ENCODE results near the gene ITCH.

The ITCH gene

DNA sequence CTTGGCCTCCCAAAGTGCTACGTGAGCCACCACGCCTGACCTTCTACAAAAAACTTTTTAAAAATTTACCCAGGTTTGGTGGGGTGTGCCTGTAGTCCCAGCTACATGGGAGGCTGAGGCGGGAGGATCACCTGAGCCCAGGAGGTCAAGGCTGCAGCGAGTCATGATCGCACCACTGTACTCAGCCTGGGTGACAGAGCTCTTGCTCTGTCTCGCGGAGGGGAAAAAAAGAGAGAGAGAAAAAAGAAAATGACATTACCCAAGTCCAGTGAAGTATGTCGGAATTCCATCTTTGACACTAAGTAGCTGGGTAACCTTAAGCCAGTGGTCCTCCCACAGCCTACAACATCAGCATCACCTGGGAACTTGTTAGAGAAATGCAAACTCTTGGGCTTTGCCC, 176.7 kb downstream of the ITCH start:
- Histone ChIP-seq H3K4me2 (ENCODE audit: low read length) (no peak overlapping the region), H3K9ac (ENCODE audit: low read length) (no peak overlapping the region), H3K27me3 (ENCODE audit: low read depth, low read length) (no peaks in the 10 kb centered on the region), H3K9me3 (ENCODE audit: insufficient read depth, low read length) (no peaks in the 10 kb centered on the region), H4K20me1 (ENCODE audit: insufficient read depth, low read length) (no peaks in the 10 kb centered on the region), H3K79me2 (ENCODE audit: low read length) (no peaks in the 10 kb centered on the region), H3K27ac (ENCODE audit: low read length) (no peak overlapping the region), H3K4me1 (ENCODE audit: low read length) (peaks cover 5% of the 10 kb centered on the region; the same call in 1 of the 2 replicates), H2AFZ (ENCODE audit: low read depth, low read length) (no peak overlapping the region), H3K4me3 (ENCODE audit: low read length) (no peak overlapping the region), H3K36me3 (replicated peaks; ENCODE audit: low read depth, low read length) (peaks cover 43% of the 10 kb centered on the region)
- TF ChIP-seq, protein P1, sequence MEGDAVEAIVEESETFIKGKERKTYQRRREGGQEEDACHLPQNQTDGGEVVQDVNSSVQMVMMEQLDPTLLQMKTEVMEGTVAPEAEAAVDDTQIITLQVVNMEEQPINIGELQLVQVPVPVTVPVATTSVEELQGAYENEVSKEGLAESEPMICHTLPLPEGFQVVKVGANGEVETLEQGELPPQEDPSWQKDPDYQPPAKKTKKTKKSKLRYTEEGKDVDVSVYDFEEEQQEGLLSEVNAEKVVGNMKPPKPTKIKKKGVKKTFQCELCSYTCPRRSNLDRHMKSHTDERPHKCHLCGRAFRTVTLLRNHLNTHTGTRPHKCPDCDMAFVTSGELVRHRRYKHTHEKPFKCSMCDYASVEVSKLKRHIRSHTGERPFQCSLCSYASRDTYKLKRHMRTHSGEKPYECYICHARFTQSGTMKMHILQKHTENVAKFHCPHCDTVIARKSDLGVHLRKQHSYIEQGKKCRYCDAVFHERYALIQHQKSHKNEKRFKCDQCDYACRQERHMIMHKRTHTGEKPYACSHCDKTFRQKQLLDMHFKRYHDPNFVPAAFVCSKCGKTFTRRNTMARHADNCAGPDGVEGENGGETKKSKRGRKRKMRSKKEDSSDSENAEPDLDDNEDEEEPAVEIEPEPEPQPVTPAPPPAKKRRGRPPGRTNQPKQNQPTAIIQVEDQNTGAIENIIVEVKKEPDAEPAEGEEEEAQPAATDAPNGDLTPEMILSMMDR (IDR thresholded peaks at IDR 0.05; ENCODE audit: low read depth, low read length), result no peak
- TF ChIP-seq EZH2phosphoT487 (IDR thresholded peaks at IDR 0.05; ENCODE audit: low read depth), result no peak

DNA sequence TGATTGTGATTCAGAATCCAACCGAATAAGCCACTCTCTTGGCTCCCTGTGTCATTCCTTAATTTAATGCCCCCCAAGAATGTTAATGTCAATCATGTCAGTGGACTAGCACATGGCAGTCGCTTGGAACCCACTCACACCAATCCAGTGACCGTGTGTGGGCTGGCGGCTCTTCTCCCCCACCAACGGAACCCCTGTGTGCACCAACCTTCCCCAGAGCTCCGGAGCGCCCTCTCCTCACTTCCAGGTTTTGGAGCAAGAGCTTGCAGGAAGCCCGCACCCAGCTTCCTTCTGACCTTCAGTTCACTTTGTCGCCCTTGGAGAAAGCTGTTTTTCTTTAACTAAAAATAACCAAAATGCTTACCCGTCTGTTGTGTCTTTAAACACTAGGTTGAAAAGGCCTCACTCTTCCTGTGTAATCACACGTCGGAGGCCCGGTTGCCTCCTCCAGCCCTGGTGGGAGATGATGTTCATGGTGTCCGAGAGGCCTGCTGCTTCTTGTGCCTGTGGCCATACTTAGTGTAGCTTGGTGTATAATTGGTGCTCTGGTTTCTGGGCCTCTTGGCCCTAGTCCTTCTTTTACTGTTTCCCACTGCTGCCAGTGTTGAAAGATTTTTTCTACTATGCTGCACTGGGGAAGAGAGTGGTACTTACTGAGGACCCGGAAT, 177.7 kb downstream of the ITCH start:
- H4K20me1 ChIP-seq (ENCODE audit: insufficient read depth, low read length), result no peaks in the 10 kb centered on the region
- no peak overlapping the region for H3K27ac ChIP-seq (ENCODE audit: low read length)
- no peaks in the 10 kb centered on the region for H3K27me3 ChIP-seq (ENCODE audit: low read depth, low read length)
- peaks cover 34% of the 10 kb centered on the region for H3K36me3 ChIP-seq (replicated peaks; ENCODE audit: low read depth, low read length)
- no peak overlapping the region for H3K9ac ChIP-seq (ENCODE audit: low read length)
- no peak overlapping the region for H2AFZ ChIP-seq (ENCODE audit: low read depth, low read length)
- H3K79me2 ChIP-seq (ENCODE audit: low read length), result no peaks in the 10 kb centered on the region
- H3K4me2 ChIP-seq (ENCODE audit: low read length), result no peak overlapping the region
- no peaks in the 10 kb centered on the region for H3K9me3 ChIP-seq (ENCODE audit: insufficient read depth, low read length)
- TF ChIP-seq, protein P1 (IDR thresholded peaks at IDR 0.05; ENCODE audit: low read depth, low read length), result no peak
- TF ChIP-seq EZH2phosphoT487 (IDR thresholded peaks at IDR 0.05; ENCODE audit: low read depth), result no peak
- no peak overlapping the region for H3K4me3 ChIP-seq (ENCODE audit: low read length)
- H3K4me1 ChIP-seq (ENCODE audit: low read length), result peaks cover 5% of the 10 kb centered on the region; the same call in 1 of the 2 replicates

DNA sequence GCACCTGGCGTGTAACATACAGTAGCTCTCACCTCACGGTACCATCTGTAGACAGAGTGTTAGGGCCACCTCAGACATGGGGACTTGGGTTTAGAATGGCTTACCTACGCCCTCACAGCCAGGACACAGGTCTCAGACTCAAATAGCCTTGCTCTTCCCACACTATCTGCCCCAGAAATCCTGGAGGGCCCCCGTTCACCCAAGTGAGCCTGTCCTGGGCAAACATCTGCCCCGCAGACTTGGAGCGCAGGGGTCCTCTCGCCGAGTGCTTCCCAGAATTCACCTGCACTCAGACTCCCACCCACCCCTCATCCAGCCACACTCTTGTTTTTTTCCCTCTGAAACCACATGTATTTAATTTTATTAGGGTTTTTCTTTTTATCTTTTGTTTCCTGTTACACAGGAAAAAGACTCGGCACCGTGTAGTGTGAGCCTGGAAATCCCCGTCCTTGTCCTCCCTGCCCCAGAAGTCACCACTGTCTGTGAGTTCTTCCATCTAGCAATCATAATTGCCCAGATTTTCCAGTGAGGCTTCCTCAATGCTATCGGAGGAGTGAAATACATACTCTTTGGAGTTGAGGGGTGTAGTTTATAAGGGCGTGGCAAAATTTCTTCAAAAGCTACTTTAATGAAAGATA, 178.3 kb downstream of the ITCH start:
- no peak overlapping the region for H3K4me3 ChIP-seq (ENCODE audit: low read length)
- H4K20me1 ChIP-seq (ENCODE audit: insufficient read depth, low read length), result no peaks in the 10 kb centered on the region
- H3K4me2 ChIP-seq (ENCODE audit: low read length), result no peak overlapping the region
- no peak overlapping the region for H3K9ac ChIP-seq (ENCODE audit: low read length)
- peaks cover 5% of the 10 kb centered on the region; the same call in 1 of the 2 replicates for H3K4me1 ChIP-seq (ENCODE audit: low read length)
- no peaks in the 10 kb centered on the region for H3K79me2 ChIP-seq (ENCODE audit: low read length)
- no peaks in the 10 kb centered on the region for H3K9me3 ChIP-seq (ENCODE audit: insufficient read depth, low read length)
- TF ChIP-seq, protein P1 (IDR thresholded peaks at IDR 0.05; ENCODE audit: low read depth, low read length), result no peak
- TF ChIP-seq EZH2phosphoT487 (IDR thresholded peaks at IDR 0.05; ENCODE audit: low read depth), result no peak
- H3K27me3 ChIP-seq (ENCODE audit: low read depth, low read length), result no peaks in the 10 kb centered on the region
- H3K27ac ChIP-seq (ENCODE audit: low read length), result no peak overlapping the region
- H2AFZ ChIP-seq (ENCODE audit: low read depth, low read length), result no peak overlapping the region
- peaks cover 34% of the 10 kb centered on the region for H3K36me3 ChIP-seq (replicated peaks; ENCODE audit: low read depth, low read length)

DNA sequence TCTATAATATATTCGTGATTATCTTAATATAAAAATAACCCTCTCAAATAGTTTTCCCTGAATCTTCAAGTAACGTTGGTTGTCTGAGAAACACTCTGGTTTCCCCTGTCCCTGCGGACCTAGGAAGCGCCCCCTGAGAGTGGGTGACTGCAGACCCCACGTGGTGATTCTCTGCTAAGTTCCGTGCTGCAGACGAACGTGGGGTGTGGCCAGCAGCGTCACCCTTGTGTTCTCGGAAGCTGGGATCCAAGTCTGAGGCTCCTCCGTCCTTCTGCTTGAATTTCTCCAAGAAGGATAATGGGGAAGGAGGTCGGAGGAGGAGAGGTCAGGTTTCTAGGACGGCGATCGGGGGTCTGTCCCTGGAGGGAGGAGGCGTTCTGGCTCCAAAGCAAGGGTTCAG, 178.8 kb downstream of the ITCH start:
- Histone ChIP-seq H2AFZ (ENCODE audit: low read depth, low read length) (no peak overlapping the region), H3K27ac (ENCODE audit: low read length) (no peak overlapping the region), H3K27me3 (ENCODE audit: low read depth, low read length) (no peaks in the 10 kb centered on the region), H3K79me2 (ENCODE audit: low read length) (no peaks in the 10 kb centered on the region), H3K4me1 (ENCODE audit: low read length) (peaks cover 5% of the 10 kb centered on the region; the same call in 1 of the 2 replicates), H3K36me3 (replicated peaks; ENCODE audit: low read depth, low read length) (peaks cover 31% of the 10 kb centered on the region), H3K4me2 (ENCODE audit: low read length) (no peak overlapping the region), H3K9me3 (ENCODE audit: insufficient read depth, low read length) (no peaks in the 10 kb centered on the region), H3K4me3 (ENCODE audit: low read length) (no peak overlapping the region), H3K9ac (ENCODE audit: low read length) (no peak overlapping the region), H4K20me1 (ENCODE audit: insufficient read depth, low read length) (no peaks in the 10 kb centered on the region)
- no peak for TF ChIP-seq EZH2phosphoT487 (IDR thresholded peaks at IDR 0.05; ENCODE audit: low read depth)
- TF ChIP-seq, protein P1 (IDR thresholded peaks at IDR 0.05; ENCODE audit: low read depth, low read length), result no peak
